ENCODE results near the gene GLOD4. TPM values are rescaled to one million over a fixed set of nuclear protein-coding genes. Genes with fewer than 3 reads are reported as not detected.

GLOD4 gene
- total RNA-seq, 1 donor, result 40.2 TPM

GRCh38 chr17:746783-747629, 35.1 kb downstream of the GLOD4 start:
- TF ChIP-seq CTCF (IDR thresholded peaks at IDR 0.05; ENCODE audit: insufficient read depth, low read depth, low read length), result no peak
- H3K4me3 ChIP-seq (ENCODE audit: low read depth, low read length), result no peak overlapping the region
- DNase-seq (ENCODE audit: low read depth), result no peak

- TF ChIP-seq CTCF (IDR thresholded peaks at IDR 0.05; ENCODE audit: insufficient read depth, low read depth, low read length), result no peak
- H3K4me3 ChIP-seq (ENCODE audit: low read depth, low read length), result no peak overlapping the region
- no peak for DNase-seq (ENCODE audit: low read depth)
Observed at GRCh38 chr17:746181-746580, 35.9 kb downstream of the GLOD4 start.

- no peak for DNase-seq (ENCODE audit: low read depth)
- no peak for TF ChIP-seq CTCF (IDR thresholded peaks at IDR 0.05; ENCODE audit: insufficient read depth, low read depth, low read length)
- H3K4me3 ChIP-seq (ENCODE audit: low read depth, low read length), result no peak overlapping the region
Observed at GRCh38 chr17:745406-745805, 36.7 kb downstream of the GLOD4 start.

- TF ChIP-seq CTCF (IDR thresholded peaks at IDR 0.05; ENCODE audit: insufficient read depth, low read depth, low read length), result no peak
- H3K4me3 ChIP-seq (ENCODE audit: low read depth, low read length), result no peak overlapping the region
- no peak for DNase-seq (ENCODE audit: low read depth)
Observed at GRCh38 chr17:744937-745336, 37.1 kb downstream of the GLOD4 start.

- TF ChIP-seq CTCF (IDR thresholded peaks at IDR 0.05; ENCODE audit: insufficient read depth, low read depth, low read length), result no peak
Observed at GRCh38 chr17:743139-743538, 38.9 kb downstream of the GLOD4 start.

GRCh38 chr17:742147-742793, 39.8 kb downstream of the GLOD4 start:
- no peak for DNase-seq (ENCODE audit: low read depth)
- TF ChIP-seq CTCF (IDR thresholded peaks at IDR 0.05; ENCODE audit: insufficient read depth, low read depth, low read length), result no peak
- H3K4me3 ChIP-seq (ENCODE audit: low read depth, low read length), result no peak overlapping the region

More at GRCh38 chr17:743139-743538, 38.9 kb downstream of the GLOD4 start:
- DNase-seq (ENCODE audit: low read depth), result no peak
- H3K4me3 ChIP-seq (ENCODE audit: low read depth, low read length), result no peak overlapping the region
